Stimulated activated CD4-positive, alpha-beta T cell treated with anti-CD3 and anti-CD28 coated beads, Interleukin-2, amount 100 ng/mL, for 24 hours (primary cell): Measurements from ENCODE around the gene CACNA1D.

Experiments
- DNase-seq, 2 donors: peaks; one replicate each; pipeline ENCODE4 v3.0.0-alpha.2; 2020

CACNA1D gene

GRCh38 chr3:53816425-53816824 is 322.0 kb downstream of the CACNA1D start:
- no peak for DNase-seq

GRCh38 chr3:53817211-53817610 is 322.8 kb downstream of the CACNA1D start:
- no peak for DNase-seq

GRCh38 chr3:53817809-53818208 is 323.4 kb downstream of the CACNA1D start:
- DNase-seq, result no peak

GRCh38 chr3:53818221-53819162 is 324.1 kb downstream of the CACNA1D start:
- no peak for DNase-seq

GRCh38 chr3:53819163-53819868 is 324.9 kb downstream of the CACNA1D start:
- no peak for DNase-seq

- no peak for DNase-seq
Observed at GRCh38 chr3:53820084-53820483, 325.7 kb downstream of the CACNA1D start.

GRCh38 chr3:53820756-53821580 is 326.6 kb downstream of the CACNA1D start:
- no peak for DNase-seq

- DNase-seq, result no peak
Observed at GRCh38 chr3:53821631-53822121, 327.3 kb downstream of the CACNA1D start.

- no peak for DNase-seq
Observed at GRCh38 chr3:53822331-53822741, 327.9 kb downstream of the CACNA1D start.

GRCh38 chr3:53823026-53823955 is 328.9 kb downstream of the CACNA1D start:
- no peak for DNase-seq

- DNase-seq, result no peak
Observed at GRCh38 chr3:53823956-53824657, 329.7 kb downstream of the CACNA1D start.

- DNase-seq, result no peak
Observed at GRCh38 chr3:53824795-53825194, 330.4 kb downstream of the CACNA1D start.

GRCh38 chr3:53826048-53826447 is 331.6 kb downstream of the CACNA1D start:
- no peak for DNase-seq

GRCh38 chr3:53828581-53828980 is 334.2 kb downstream of the CACNA1D start:
- DNase-seq, result no peak

- DNase-seq, result no peak
Observed at GRCh38 chr3:53829605-53830004, 335.2 kb downstream of the CACNA1D start.

GRCh38 chr3:53830944-53831343 is 336.5 kb downstream of the CACNA1D start:
- no peak for DNase-seq

- DNase-seq, result no peak
Observed at GRCh38 chr3:53833053-53833645, 338.7 kb downstream of the CACNA1D start.

- DNase-seq, result no peak
Observed at GRCh38 chr3:53833700-53834099, 339.3 kb downstream of the CACNA1D start.

GRCh38 chr3:53834429-53835095 is 340.2 kb downstream of the CACNA1D start:
- DNase-seq, result no peak

- no peak for DNase-seq
Observed at GRCh38 chr3:53835257-53835656, 340.8 kb downstream of the CACNA1D start.
